Endothelial cell of umbilical vein (primary cell): Measurements from ENCODE around the gene URI1. TPM values are rescaled to one million over a fixed set of nuclear protein-coding genes. Genes with fewer than 3 reads are reported as not detected.

ENCODE experiments used
- BruUV-seq: library from RNA; stranded (reverse); fragments of 400-500 nt; replicated peaks from 2 replicates; lab custom pipeline; 2021; lab: Mats Ljungman, UMichigan
- CTCF ChIA-PET: fragments of 300-600, 350-600 bp; sonication (Branson Sonifier 250); formaldehyde crosslinking; loops from one replicate; lab custom pipeline; 2021; ENCODE audit warnings: antibody characterized with exemption, inconsistent platforms; lab: Charles Lee
- POLR2A ChIA-PET: fragments of 300-600, 350-600 bp; sonication (Branson Sonifier 250); formaldehyde crosslinking; loops from one replicate; lab custom pipeline; 2021; ENCODE audit warnings: antibody characterized with exemption, inconsistent platforms; lab: Charles Lee
- DNase-seq: peaks from one replicate; pipeline ENCODE4 v3.0.0-alpha.2; 2011; ENCODE audit warnings: low read depth, low spot score
- FAIRE-seq: peaks from 2 replicates; lab custom pipeline; 2011; peaks lifted over from hg19 to GRCh38; lab: Jason Lieb, UNC
- H2AFZ ChIP-seq: 2 replicates; pipeline ENCODE4 v1.6.0; 2012; ENCODE audit warnings: low read depth, low read length, control low read depth, inconsistent platforms
- H3K27ac ChIP-seq: 2 replicates; pipeline ENCODE4 v1.5.1; 2011; ENCODE audit warnings: low read depth, mild to moderate bottlenecking, control low read depth, low read length, moderate library complexity; ENCODE audit not compliant: insufficient read depth
- H3K27me3 ChIP-seq, 2 experiments: 2 replicates each; pipeline versions ENCODE4 v1.6.0 to v1.6.1; 2011; ENCODE audit warnings: low read length in 2 of 2, mixed read lengths in 1 of 2; ENCODE audit not compliant: control insufficient read depth in 2 of 2, insufficient read depth in 2 of 2
- H3K36me3 ChIP-seq, 2 experiments: 2 replicates in 1 of 2; 3 replicates in 1 of 2; pipeline ENCODE4 v1.5.1; 2011; ENCODE audit warnings: low read length in 2 of 2, mild to moderate bottlenecking in 1 of 2, moderate library complexity in 1 of 2; ENCODE audit not compliant: control insufficient read depth in 2 of 2, insufficient read depth in 2 of 2; ENCODE audit errors: extremely low read depth in 1 of 2
- H3K4me1 ChIP-seq: 3 replicates; pipeline ENCODE4 v1.5.1; 2011; ENCODE audit warnings: mild to moderate bottlenecking, low read length; ENCODE audit not compliant: control insufficient read depth, insufficient read depth; ENCODE audit errors: extremely low read depth
- H3K4me2 ChIP-seq: 2 replicates; pipeline ENCODE4 v1.6.1; 2011; ENCODE audit warnings: low read length, control low read depth, mixed read lengths; ENCODE audit not compliant: insufficient read depth
- H3K4me3 ChIP-seq, 3 experiments: fragments of 200-600 bp in 1 of 3; sonication (generic), shearing (Covaris generic) in 1 of 3; replicated peaks in 1 of 3; 2 replicates each; pipeline ENCODE4 v1.5.1; 2011 to 2016; ENCODE audit warnings: control low read depth in 3 of 3, low read length in 3 of 3, mild to moderate bottlenecking in 2 of 3, inconsistent platforms in 1 of 3, low read depth in 1 of 3, moderate library complexity in 1 of 3; ENCODE audit not compliant: insufficient read depth in 1 of 3
- H3K79me2 ChIP-seq: 2 replicates; pipeline ENCODE4 v1.6.0; 2012; ENCODE audit warnings: low read length, inconsistent platforms; ENCODE audit not compliant: control insufficient read depth, insufficient read depth
- H3K9ac ChIP-seq: replicated peaks from 2 replicates; pipeline ENCODE3; 2011; ENCODE audit warnings: low read length, control low read depth; ENCODE audit not compliant: insufficient read depth; ENCODE audit errors: extremely low read depth
- H3K9me1 ChIP-seq: replicated peaks from 3 replicates; pipeline ENCODE4 v1.6.0; 2011; ENCODE audit warnings: mild to moderate bottlenecking, low read length; ENCODE audit not compliant: control insufficient read depth, insufficient read depth; ENCODE audit errors: extremely low read depth
- H3K9me3 ChIP-seq: replicated peaks from 2 replicates; pipeline ENCODE4 v1.5.1; 2012; ENCODE audit warnings: low read length, inconsistent platforms; ENCODE audit not compliant: control insufficient read depth, insufficient read depth
- H4K20me1 ChIP-seq: replicated peaks from 2 replicates; pipeline ENCODE3; 2011; ENCODE audit warnings: mild to moderate bottlenecking, low read length; ENCODE audit not compliant: control insufficient read depth, insufficient read depth; ENCODE audit errors: extremely low read depth
- CTCF ChIP-seq, 2 donors: IDR thresholded peaks; 1 replicate in 1 of 2; 2 replicates in 1 of 2; pipeline ENCODE4 v1.5.1; 2011; ENCODE audit warnings: low read length in 2 of 2, mild to moderate bottlenecking in 2 of 2, moderate library complexity in 2 of 2, control low read depth in 1 of 2, inconsistent platforms in 1 of 2, low read depth in 1 of 2; ENCODE audit not compliant: insufficient read depth in 1 of 2; ENCODE audit errors: extremely low read depth in 1 of 2
- EZH2 ChIP-seq: IDR thresholded peaks from 2 replicates; pipeline ENCODE4 v1.6.1; 2012; ENCODE audit warnings: borderline replicate concordance, low read depth, mild to moderate bottlenecking, moderate library complexity, low read length, inconsistent platforms; ENCODE audit not compliant: severe bottlenecking
- FOS ChIP-seq: IDR thresholded peaks from 2 replicates; pipeline ENCODE4 v1.6.1; 2011; ENCODE audit warnings: mild to moderate bottlenecking, low read length, moderate library complexity, borderline replicate concordance; ENCODE audit not compliant: insufficient read depth
- GATA2 ChIP-seq: IDR thresholded peaks from 2 replicates; pipeline ENCODE4 v1.7.0; 2011; ENCODE audit warnings: low read depth, mild to moderate bottlenecking, moderate library complexity, mixed read lengths, low read length; ENCODE audit not compliant: insufficient read length, insufficient read depth
- JUN ChIP-seq: IDR thresholded peaks from 2 replicates; pipeline ENCODE4 v1.6.1; 2011; ENCODE audit warnings: borderline replicate concordance, low read depth; ENCODE audit not compliant: insufficient read length, insufficient read depth
- MYC ChIP-seq: IDR thresholded peaks from one replicate; pipeline ENCODE4 v1.6.1; 2011; ENCODE audit warnings: mild to moderate bottlenecking, low read depth, low read length
- POLR2A ChIP-seq: IDR thresholded peaks from 2 replicates; pipeline ENCODE4 v1.6.1; 2012; ENCODE audit warnings: low read depth, mild to moderate bottlenecking, control low read depth, low read length
- POLR2AphosphoS5 ChIP-seq: IDR thresholded peaks from 2 replicates; pipeline ENCODE4 v1.6.1; 2012; ENCODE audit warnings: low read depth, mild to moderate bottlenecking, control low read depth, low read length, moderate library complexity; ENCODE audit not compliant: insufficient read depth
- dilution Hi-C: fragments of 300-500 bp; cut with MboI; formaldehyde crosslinking; loops from one replicate; pipeline ENCODE4 v1.15.0; 2019; ENCODE audit warnings: low sequenced_read_pairs; ENCODE audit not compliant: extremely low pct_ligation_motif_present
- intact Hi-C: fragments of 100-400 bp; cut with micrococcal nuclease; formaldehyde crosslinking; loops from one replicate; pipeline ENCODE4 v1.10.0; 2022
- polyA plus RNA-seq, 4 experiments: library from polyadenylated mRNA; depleted of rRNA in 3 of 4; stranded (reverse) in 3 of 4; unstranded in 1 of 4; fragments of >200 nt; gene quantifications; 2 replicates each; pipeline versions ENCODE4 v1.2.1 to v1.2.3, GENCODE V29; 2011 to 2012; ENCODE audit warnings: missing spikeins in 1 of 4
- total RNA-seq: library from RNA; stranded (reverse); gene quantifications from 2 replicates; pipeline ENCODE4 v1.2.3, GENCODE V29; 2021
- TF ChIP-seq, protein P1 (sequence below): IDR thresholded peaks from 2 replicates; pipeline ENCODE4 v1.6.1; 2011; ENCODE audit not compliant: insufficient read depth, insufficient read length

URI1 gene
- total and polyA plus RNA-seq, 2 donors (not counting 3 experiments of a cell fraction or from before 2014, with no cell fraction given), result 12.8 to 28.9 TPM

DNA sequence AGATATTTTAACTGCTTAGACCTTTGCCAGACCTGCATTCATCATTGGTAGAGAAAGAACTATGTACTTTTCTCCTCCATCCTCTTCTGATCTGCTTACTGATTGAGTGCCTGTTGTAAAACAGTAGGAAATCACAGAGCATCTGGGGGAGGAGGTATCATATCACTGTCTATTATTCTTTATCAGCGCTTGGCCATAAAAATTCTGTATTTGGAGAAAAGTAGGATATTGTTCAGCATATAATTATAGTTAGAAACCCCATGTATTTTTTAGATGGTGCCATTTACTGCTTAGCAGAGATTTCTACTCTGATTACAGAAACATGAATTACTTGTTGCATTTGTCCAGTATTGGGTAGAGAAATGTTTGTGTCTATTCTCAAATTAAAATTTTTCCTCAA lies 62.4 kb downstream of the URI1 start:
- H3K9me1 ChIP-seq, result no peaks in the 10 kb centered on the region
- intact Hi-C loops, result no loop called here
- dilution Hi-C loops, result no loop called here
- POLR2A ChIA-PET, result no interaction called here
- CTCF ChIA-PET, result interaction anchor here (4.0 kb wide), 1 partner anchor 11 kb away, joined by 14 read pairs; no protein-coding TSS in a partner anchor
- no peaks in the 10 kb centered on the region for H3K27me3 ChIP-seq
- H3K4me2 ChIP-seq, result no peak overlapping the region
- no peak overlapping the region for H3K27ac ChIP-seq
- H3K79me2 ChIP-seq, result no peaks in the 10 kb centered on the region
- no peak overlapping the region for H3K9ac ChIP-seq
- TF ChIP-seq EZH2, result no peak
- TF ChIP-seq POLR2AphosphoS5, result no peak
- no peak for TF ChIP-seq CTCF (IDR thresholded peaks at IDR 0.05; ENCODE audit: extremely low read depth in 1 of 2, insufficient read depth in 1 of 2, low read depth in 1 of 2, low read length in 2 of 2)
- no peak for TF ChIP-seq JUN
- no peak for TF ChIP-seq MYC
- TF ChIP-seq, protein P1, sequence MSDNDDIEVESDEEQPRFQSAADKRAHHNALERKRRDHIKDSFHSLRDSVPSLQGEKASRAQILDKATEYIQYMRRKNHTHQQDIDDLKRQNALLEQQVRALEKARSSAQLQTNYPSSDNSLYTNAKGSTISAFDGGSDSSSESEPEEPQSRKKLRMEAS, result no peak
- no peak for TF ChIP-seq GATA2
- TF ChIP-seq POLR2A, result no peak
- TF ChIP-seq FOS, result no peak
- no peak overlapping the region for H2AFZ ChIP-seq
- no peak for FAIRE-seq
- H4K20me1 ChIP-seq, result no peaks in the 10 kb centered on the region
- H3K36me3 ChIP-seq, result peaks cover 0 to 2% of the 10 kb centered on the region in 2 experiments
- H3K4me1 ChIP-seq, result no peaks in the 10 kb centered on the region
- H3K9me3 ChIP-seq, result no peaks in the 10 kb centered on the region
- no peak for DNase-seq
- H3K4me3 ChIP-seq, result no peak overlapping the region
- BruUV-seq, result no TSS peak
